ENCODE results near the gene GRK4. TPM values are rescaled to one million over a fixed set of nuclear protein-coding genes. Genes with fewer than 3 reads are reported as not detected.

GRK4 gene
- total RNA-seq, 2 donors from 2014 or later, result 3.8 to 5.5 TPM

GRCh38 chr4:3022651-3023050 is 59.3 kb downstream of the GRK4 start:
- H3K9me3 Mint-ChIP-seq, result peaks cover 2 to 5% of the 10 kb centered on the region in 2 donors
- H3K27ac Mint-ChIP-seq, result no peak overlapping the region
- ATAC-seq (replicated peaks in 1 of 2) (no peak), DNase-seq (no peak)
- H3K27me3 Mint-ChIP-seq (ENCODE audit: low read depth), result peaks cover 17% of the 10 kb centered on the region
- no peak overlapping the region for H3K4me3 Mint-ChIP-seq
- peaks cover 4 to 5% of the 10 kb centered on the region in 2 donors for H3K36me3 Mint-ChIP-seq (ENCODE audit: insufficient read depth in 2 of 2)
- H3K4me1 Mint-ChIP-seq (ENCODE audit: low read depth), result peaks cover 19% of the 10 kb centered on the region

DNA sequence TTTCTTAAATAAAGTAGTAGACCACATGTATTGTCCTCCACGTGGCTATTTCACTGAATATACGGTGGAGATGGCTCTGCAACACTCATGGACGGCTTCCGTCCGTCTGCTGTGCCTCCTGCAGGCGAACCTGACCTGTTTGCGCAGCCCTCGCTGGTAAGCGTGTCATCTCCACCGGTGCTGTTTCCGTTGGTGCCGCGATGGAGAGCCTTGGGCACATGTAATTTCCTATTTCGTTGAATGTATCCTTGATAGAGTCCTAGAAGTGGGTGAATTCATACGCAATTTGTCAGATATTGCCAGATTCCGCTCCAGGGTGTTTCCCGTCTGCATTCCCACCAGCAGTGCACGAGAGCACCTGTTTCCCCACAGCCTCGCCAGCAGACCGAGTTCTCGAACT is 62.5 kb downstream of the GRK4 start:
- Mint-ChIP-seq H3K4me3 (no peak overlapping the region), H3K36me3 (ENCODE audit: insufficient read depth in 2 of 2) (peaks cover 4 to 5% of the 10 kb centered on the region in 2 donors), H3K4me1 (ENCODE audit: low read depth) (peaks cover 14% of the 10 kb centered on the region), H3K9me3 (peaks cover 2 to 5% of the 10 kb centered on the region in 2 donors), H3K27me3 (ENCODE audit: low read depth) (peaks cover 17% of the 10 kb centered on the region), H3K27ac (no peak overlapping the region)
- ATAC-seq (replicated peaks in 1 of 2) (no peak), DNase-seq (no peak)

- H3K27ac Mint-ChIP-seq, result no peak overlapping the region
- peaks cover 2 to 5% of the 10 kb centered on the region in 2 donors for H3K9me3 Mint-ChIP-seq
- no peak overlapping the region for H3K4me3 Mint-ChIP-seq
- no peak for DNase-seq
- peaks cover 4 to 5% of the 10 kb centered on the region in 2 donors for H3K36me3 Mint-ChIP-seq (ENCODE audit: insufficient read depth in 2 of 2)
- peaks cover 8% of the 10 kb centered on the region for H3K4me1 Mint-ChIP-seq (ENCODE audit: low read depth)
- H3K27me3 Mint-ChIP-seq (ENCODE audit: low read depth), result peaks cover 17% of the 10 kb centered on the region
- ATAC-seq (replicated peaks in 1 of 2), result no peak
These were observed 63.2 kb downstream of the GRK4 start for GRCh38 chr4:3026540-3026939.

- DNase-seq (no peak), ATAC-seq (replicated peaks in 1 of 2) (no peak)
- Mint-ChIP-seq H3K36me3 (ENCODE audit: insufficient read depth in 2 of 2) (no peaks in the 10 kb centered on the region), H3K4me1 (ENCODE audit: low read depth) (no peaks in the 10 kb centered on the region), H3K27me3 (ENCODE audit: low read depth) (no peaks in the 10 kb centered on the region), H3K27ac (no peak overlapping the region), H3K9me3 (no peaks in the 10 kb centered on the region), H3K4me3 (no peak overlapping the region)
These were observed 66.1 kb downstream of the GRK4 start for GRCh38 chr4:3029464-3029863.

- Mint-ChIP-seq H3K36me3 (ENCODE audit: insufficient read depth in 2 of 2) (no peaks in the 10 kb centered on the region), H3K9me3 (no peaks in the 10 kb centered on the region), H3K4me1 (ENCODE audit: low read depth) (peaks cover 1% of the 10 kb centered on the region), H3K27ac (no peak overlapping the region), H3K4me3 (no peak overlapping the region), H3K27me3 (ENCODE audit: low read depth) (peaks cover under 1% of the 10 kb centered on the region)
- DNase-seq (no peak), ATAC-seq (replicated peaks in 1 of 2) (no peak)
These were observed 67.4 kb downstream of the GRK4 start for GRCh38 chr4:3030566-3031356.

- H3K9me3 Mint-ChIP-seq, result no peaks in the 10 kb centered on the region
- H3K4me3 Mint-ChIP-seq, result no peak overlapping the region
- peaks cover 7% of the 10 kb centered on the region for H3K4me1 Mint-ChIP-seq (ENCODE audit: low read depth)
- no peak overlapping the region for H3K27ac Mint-ChIP-seq
- ATAC-seq (replicated peaks in 1 of 2) (no peak), DNase-seq (no peak)
- H3K27me3 Mint-ChIP-seq (ENCODE audit: low read depth), result peaks cover 8% of the 10 kb centered on the region
- H3K36me3 Mint-ChIP-seq (ENCODE audit: insufficient read depth in 2 of 2), result no peaks in the 10 kb centered on the region
These were observed 68.1 kb downstream of the GRK4 start for GRCh38 chr4:3031357-3032082.

DNA sequence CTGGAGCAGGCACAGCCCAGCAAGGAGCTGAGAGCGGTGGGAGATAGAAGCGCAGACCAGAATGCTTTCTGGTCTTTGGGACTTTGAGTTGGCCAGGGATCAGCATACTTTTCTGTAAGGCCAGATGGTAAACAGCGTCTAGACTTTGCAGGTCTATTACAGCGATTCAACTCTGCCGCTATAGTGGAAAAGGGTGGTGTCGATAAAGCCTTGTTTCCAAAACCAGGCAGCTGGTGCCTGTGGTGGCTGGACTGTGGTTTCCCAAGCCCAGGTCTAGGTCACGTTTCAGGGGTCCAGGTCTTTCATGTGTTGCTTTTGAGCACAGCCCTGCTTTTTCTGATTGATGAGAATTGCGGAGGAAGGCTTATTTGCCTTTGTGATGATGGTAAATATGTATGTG is 70.9 kb downstream of the GRK4 start:
- Mint-ChIP-seq H3K27me3 (ENCODE audit: low read depth) (peaks cover 9% of the 10 kb centered on the region), H3K36me3 (ENCODE audit: insufficient read depth in 2 of 2) (no peaks in the 10 kb centered on the region), H3K9me3 (no peaks in the 10 kb centered on the region), H3K27ac (no peak overlapping the region), H3K4me3 (no peak overlapping the region), H3K4me1 (ENCODE audit: low read depth) (peaks cover 27% of the 10 kb centered on the region)
- DNase-seq, result no peak
- no peak for ATAC-seq (replicated peaks in 1 of 2)

GRCh38 chr4:3035249-3035648 is 71.9 kb downstream of the GRK4 start:
- no peaks in the 10 kb centered on the region for H3K9me3 Mint-ChIP-seq
- DNase-seq, result no peak
- H3K4me1 Mint-ChIP-seq (ENCODE audit: low read depth), result peaks cover 27% of the 10 kb centered on the region
- H3K4me3 Mint-ChIP-seq, result no peak overlapping the region
- no peak for ATAC-seq (replicated peaks in 1 of 2)
- no peaks in the 10 kb centered on the region for H3K36me3 Mint-ChIP-seq (ENCODE audit: insufficient read depth in 2 of 2)
- peaks cover 9% of the 10 kb centered on the region for H3K27me3 Mint-ChIP-seq (ENCODE audit: low read depth)
- H3K27ac Mint-ChIP-seq, result no peak overlapping the region

- Mint-ChIP-seq H3K9me3 (no peaks in the 10 kb centered on the region), H3K27ac (no peak overlapping the region), H3K4me3 (peak overlapping the region in 1 of 2 donors; percentile 42), H3K27me3 (ENCODE audit: low read depth) (peaks cover 9% of the 10 kb centered on the region), H3K4me1 (ENCODE audit: low read depth) (peaks cover 27% of the 10 kb centered on the region), H3K36me3 (ENCODE audit: insufficient read depth in 2 of 2) (no peaks in the 10 kb centered on the region)
- ATAC-seq (replicated peaks in 1 of 2) (no peak), DNase-seq (no peak)
These were observed 72.3 kb downstream of the GRK4 start for GRCh38 chr4:3035674-3036073.

DNA sequence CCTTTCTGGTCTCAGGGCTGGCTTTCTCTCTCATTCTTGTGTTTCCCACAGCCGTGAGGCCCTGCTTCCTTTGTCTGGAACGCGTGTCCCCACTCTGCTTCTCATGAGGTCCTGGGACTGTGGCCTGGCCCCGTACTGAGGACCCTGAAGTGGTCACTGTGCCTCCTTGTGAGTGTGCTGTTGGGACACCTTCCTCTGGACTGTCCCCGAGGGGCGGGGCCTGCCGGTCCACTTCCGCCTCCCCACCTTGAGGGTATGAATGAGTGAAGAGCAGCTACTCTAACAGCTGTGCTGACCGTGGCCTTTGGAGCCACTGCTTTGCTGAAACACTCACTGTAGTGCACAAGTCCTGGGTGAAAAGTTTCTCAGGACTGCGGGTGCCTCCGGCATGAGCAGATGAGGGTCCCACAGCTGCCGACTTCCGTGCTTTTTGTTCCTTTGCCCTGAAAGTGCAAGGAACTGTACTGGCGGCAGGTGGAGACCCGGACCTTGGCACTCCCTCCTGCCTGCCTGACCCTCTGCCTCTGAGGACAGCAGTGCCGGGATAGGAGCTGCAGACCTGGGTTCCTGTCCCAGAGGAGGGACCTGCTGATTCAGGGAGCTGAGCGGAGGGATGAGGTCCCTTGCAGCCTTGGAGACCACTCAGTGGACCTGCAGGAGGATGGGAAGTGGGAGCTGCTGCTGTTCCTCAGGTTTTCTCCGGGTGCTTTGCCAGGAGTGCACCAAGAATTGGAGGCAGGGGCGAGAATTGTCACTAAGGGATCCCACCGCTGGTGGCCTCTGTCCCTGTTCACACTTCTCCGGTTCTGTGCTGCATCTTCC is 73.0 kb downstream of the GRK4 start:
- Mint-ChIP-seq H3K36me3 (ENCODE audit: insufficient read depth in 2 of 2) (no peaks in the 10 kb centered on the region), H3K27me3 (ENCODE audit: low read depth) (peaks cover 9% of the 10 kb centered on the region), H3K27ac (no peak overlapping the region), H3K4me1 (ENCODE audit: low read depth) (peaks cover 32% of the 10 kb centered on the region), H3K9me3 (no peaks in the 10 kb centered on the region), H3K4me3 (peak overlapping the region in 1 of 2 donors; percentile 42)
- no peak for ATAC-seq (replicated peaks in 1 of 2)
- DNase-seq, result no peak

DNA sequence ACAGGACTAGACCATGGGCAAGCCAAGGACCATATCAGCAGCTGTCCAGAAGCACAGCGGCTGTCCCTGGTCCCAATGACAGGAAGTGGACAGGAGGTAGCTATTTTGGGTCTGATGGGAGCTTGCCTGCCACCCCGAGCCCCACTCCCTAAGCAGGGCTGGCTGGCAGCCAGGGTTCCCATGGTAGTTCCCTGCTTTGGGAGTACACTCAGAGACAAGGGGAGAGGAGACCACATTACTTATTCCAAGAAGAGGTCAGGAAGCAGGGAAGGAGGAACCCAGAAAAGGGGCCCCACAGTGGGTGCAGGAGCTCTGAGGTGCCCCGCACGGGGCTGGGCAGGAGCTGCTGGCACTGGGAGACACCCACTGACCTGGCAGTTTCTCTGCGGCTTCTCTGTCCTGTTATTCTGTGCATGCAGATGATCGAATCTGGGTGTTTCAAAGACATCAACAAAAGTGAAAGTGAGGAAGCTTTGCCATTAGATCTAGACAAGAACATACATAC is 74.6 kb downstream of the GRK4 start:
- no peak overlapping the region for H3K27ac Mint-ChIP-seq
- peaks cover 9% of the 10 kb centered on the region for H3K27me3 Mint-ChIP-seq (ENCODE audit: low read depth)
- peaks cover 48% of the 10 kb centered on the region for H3K4me1 Mint-ChIP-seq (ENCODE audit: low read depth)
- ATAC-seq (replicated peaks in 1 of 2) (peak in 1 of 2 donors; percentile 29), DNase-seq (peak; percentile 23 to 27)
- peak overlapping the region; percentile 76 to 77 for H3K4me3 Mint-ChIP-seq
- no peaks in the 10 kb centered on the region for H3K36me3 Mint-ChIP-seq (ENCODE audit: insufficient read depth in 2 of 2)
- H3K9me3 Mint-ChIP-seq, result no peaks in the 10 kb centered on the region

DNA sequence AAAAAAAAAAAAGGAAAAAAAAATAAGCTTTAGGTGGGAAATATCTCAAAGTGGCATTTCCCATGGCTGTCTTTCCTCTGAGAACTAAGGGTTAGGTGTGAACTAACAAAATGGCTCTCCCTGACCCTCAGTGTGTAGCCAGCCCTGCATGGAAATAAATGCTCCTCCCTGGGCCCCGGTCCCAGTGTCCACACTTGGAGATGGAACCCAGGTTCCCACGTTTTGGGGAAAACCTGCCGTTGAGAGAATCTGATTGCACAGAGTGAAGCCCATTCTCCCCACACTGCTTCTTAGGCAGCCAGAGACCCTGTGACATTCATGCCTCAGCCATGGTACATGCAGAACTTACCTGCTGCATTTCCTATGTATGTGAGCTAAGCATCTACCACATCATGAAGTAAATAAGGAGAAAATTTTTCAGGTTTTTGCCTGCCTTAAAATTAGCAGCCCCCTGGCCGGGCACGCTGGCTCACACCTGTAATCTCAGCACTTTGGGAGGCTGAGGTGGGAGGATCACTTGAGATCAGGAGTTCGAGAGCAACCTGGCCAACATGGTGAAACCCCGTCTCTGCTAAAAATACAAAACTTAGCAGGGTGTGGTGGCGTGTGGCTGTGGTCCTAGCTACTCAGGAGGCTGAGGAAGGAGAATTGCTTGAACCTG is 76.5 kb downstream of the GRK4 start:
- Mint-ChIP-seq H3K4me3 (no peak overlapping the region), H3K27ac (no peak overlapping the region), H3K9me3 (no peaks in the 10 kb centered on the region), H3K4me1 (ENCODE audit: low read depth) (peaks cover 57% of the 10 kb centered on the region), H3K36me3 (ENCODE audit: insufficient read depth in 2 of 2) (no peaks in the 10 kb centered on the region), H3K27me3 (ENCODE audit: low read depth) (peaks cover 9% of the 10 kb centered on the region)
- ATAC-seq (replicated peaks in 1 of 2) (no peak), DNase-seq (no peak)

Data from activated T-cell treated with anti-CD3 and anti-CD28 coated beads, Interleukin-2, amount 50 U/mL, for 72 hours (primary cell).